Lower leg skin (tissue), 3 donors: ENCODE results near the gene RNF113B.

Source experiments
- POLR2A ChIP-seq, 2 donors: fragments of 450-650 bp; IDR thresholded peaks; one replicate each; pipeline ENCODE4 v1.6.1; 2016 to 2017; ENCODE audit warnings: antibody characterized with exemption in 2 of 2, mild to moderate bottlenecking in 1 of 2, moderate library complexity in 1 of 2
- TF ChIP-seq, protein P1 (sequence below), 3 donors: fragments of 450-650 bp; IDR thresholded peaks; one replicate each; pipeline ENCODE4 v1.5.1; 2016; ENCODE audit warnings: antibody characterized with exemption in 3 of 3, mild to moderate bottlenecking in 3 of 3, moderate library complexity in 2 of 3

DNA sequence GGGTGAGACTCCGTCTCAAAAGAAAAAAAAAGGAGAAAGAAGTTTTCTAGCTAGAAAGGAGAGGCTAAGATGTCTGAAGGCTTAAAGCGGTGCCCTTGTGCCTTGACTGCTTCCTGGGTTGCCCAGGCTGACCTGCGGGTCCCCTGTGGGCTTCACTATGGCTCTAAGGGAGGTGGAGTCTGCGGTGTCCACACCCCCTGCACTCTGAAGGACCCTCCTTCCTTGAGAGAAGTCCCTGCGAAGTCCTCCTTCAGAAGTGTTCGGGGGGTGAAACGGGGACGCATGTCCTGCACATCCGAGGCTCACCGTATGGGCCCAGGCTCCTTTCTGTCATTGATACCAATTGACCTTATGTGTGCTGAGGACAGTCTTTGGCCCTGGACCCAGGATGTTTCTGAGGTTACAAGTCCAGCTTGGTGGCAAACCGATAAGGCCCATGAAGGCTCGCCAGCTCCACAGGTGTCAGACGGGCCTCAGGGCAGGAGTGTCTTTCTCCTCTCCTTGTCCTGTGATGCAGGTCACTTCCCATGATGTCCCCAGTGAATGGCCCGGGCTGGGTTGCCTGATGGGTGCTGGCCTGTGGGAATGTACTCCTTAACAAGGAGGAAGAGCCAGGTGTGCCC, 11.6 kb upstream of the RNF113B start:
- TF ChIP-seq, protein P1, sequence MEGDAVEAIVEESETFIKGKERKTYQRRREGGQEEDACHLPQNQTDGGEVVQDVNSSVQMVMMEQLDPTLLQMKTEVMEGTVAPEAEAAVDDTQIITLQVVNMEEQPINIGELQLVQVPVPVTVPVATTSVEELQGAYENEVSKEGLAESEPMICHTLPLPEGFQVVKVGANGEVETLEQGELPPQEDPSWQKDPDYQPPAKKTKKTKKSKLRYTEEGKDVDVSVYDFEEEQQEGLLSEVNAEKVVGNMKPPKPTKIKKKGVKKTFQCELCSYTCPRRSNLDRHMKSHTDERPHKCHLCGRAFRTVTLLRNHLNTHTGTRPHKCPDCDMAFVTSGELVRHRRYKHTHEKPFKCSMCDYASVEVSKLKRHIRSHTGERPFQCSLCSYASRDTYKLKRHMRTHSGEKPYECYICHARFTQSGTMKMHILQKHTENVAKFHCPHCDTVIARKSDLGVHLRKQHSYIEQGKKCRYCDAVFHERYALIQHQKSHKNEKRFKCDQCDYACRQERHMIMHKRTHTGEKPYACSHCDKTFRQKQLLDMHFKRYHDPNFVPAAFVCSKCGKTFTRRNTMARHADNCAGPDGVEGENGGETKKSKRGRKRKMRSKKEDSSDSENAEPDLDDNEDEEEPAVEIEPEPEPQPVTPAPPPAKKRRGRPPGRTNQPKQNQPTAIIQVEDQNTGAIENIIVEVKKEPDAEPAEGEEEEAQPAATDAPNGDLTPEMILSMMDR (IDR thresholded peaks at IDR 0.05) = no peak
- no peak for TF ChIP-seq POLR2A (IDR thresholded peaks at IDR 0.05)
